Effector memory CD4-positive, alpha-beta T cell (primary cell): Measurements from ENCODE around the gene HPX.

Experiments
- DNase-seq, 3 donors: peaks; one replicate each; pipeline ENCODE4 v3.0.0-alpha.2; 2020
- H3K27ac ChIP-seq: 2 replicates; pipeline ENCODE4 v1.7.0; 2013; ENCODE audit warnings: mild to moderate bottlenecking, low read length, moderate library complexity; ENCODE audit not compliant: insufficient read depth, poor library complexity, severe bottlenecking
- H3K27me3 ChIP-seq: replicated peaks from 2 replicates; pipeline ENCODE4 v1.7.0; 2013; ENCODE audit warnings: mild to moderate bottlenecking, low read length; ENCODE audit not compliant: insufficient read depth, control insufficient read depth, poor library complexity, severe bottlenecking
- H3K36me3 ChIP-seq: 2 replicates; pipeline ENCODE4 v1.7.0; 2013; ENCODE audit warnings: mild to moderate bottlenecking, low read length, moderate library complexity; ENCODE audit not compliant: control insufficient read depth, insufficient read depth
- H3K4me1 ChIP-seq: 2 replicates; pipeline ENCODE4 v1.7.0; 2013; ENCODE audit warnings: low read length, mild to moderate bottlenecking; ENCODE audit not compliant: control insufficient read depth, insufficient read depth, poor library complexity, severe bottlenecking
- H3K4me3 ChIP-seq: 2 replicates; pipeline ENCODE4 v1.7.0; 2013; ENCODE audit warnings: low read length, low read depth, mild to moderate bottlenecking; ENCODE audit not compliant: insufficient read depth, poor library complexity, severe bottlenecking
- H3K9me3 ChIP-seq: 2 replicates; pipeline ENCODE4 v1.7.0; 2013; ENCODE audit warnings: mild to moderate bottlenecking, low read length, moderate library complexity; ENCODE audit not compliant: control insufficient read depth
- total RNA-seq, 3 donors: gene quantifications; one replicate each; lab custom pipeline; 2026; lab: John Stamatoyannopoulos, UW

The HPX gene
- total RNA-seq, result 0.17 to 0.77 (median 0.44) reads per million in 3 donors

GRCh38 chr11:6440906-6441358 is at the start of gene HPX:
TSS of gene HPX (minus strand) at chr11:6440987. CDS start at chr11:6440963, 24 bp downstream.
- no peak within 1 kb of the TSS for H3K27ac ChIP-seq
- DNase-seq, result no peak
- H3K9me3 ChIP-seq, result no peaks in the 10 kb centered on the region
- peaks cover 16% of the 10 kb centered on the region for H3K4me1 ChIP-seq
- H3K27me3 ChIP-seq, result no peaks in the 10 kb centered on the region
- no peak within 1 kb of the TSS for H3K4me3 ChIP-seq
- no peaks in the 10 kb centered on the region for H3K36me3 ChIP-seq

DNA sequence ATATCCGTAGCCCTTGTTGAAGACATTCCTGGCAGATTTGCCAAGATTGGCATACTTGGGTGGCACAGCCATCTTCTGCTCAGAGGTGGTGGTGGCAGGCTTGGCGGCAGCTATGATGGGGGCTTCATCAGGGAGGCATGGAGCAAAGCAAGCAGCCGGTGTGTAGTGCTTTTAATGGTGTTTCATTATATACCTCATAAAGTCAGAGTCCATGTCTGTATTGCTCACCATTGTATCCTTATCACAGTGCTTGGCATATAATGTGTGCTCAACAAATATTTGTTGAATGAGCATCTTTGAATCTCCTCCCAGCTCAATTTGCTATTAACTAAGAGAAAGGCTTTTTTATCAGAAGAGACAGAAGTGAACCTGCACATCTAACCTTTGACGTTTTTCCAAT is 48.5 kb upstream of the HPX start:
- DNase-seq, result no peak
- Histone ChIP-seq H3K4me3 (no peak overlapping the region), H3K36me3 (peaks cover 29% of the 10 kb centered on the region), H3K9me3 (no peaks in the 10 kb centered on the region), H3K27ac (no peak overlapping the region), H3K27me3 (no peaks in the 10 kb centered on the region), H3K4me1 (no peaks in the 10 kb centered on the region)

- Histone ChIP-seq H3K27me3 (no peaks in the 10 kb centered on the region), H3K36me3 (peaks cover 29% of the 10 kb centered on the region), H3K9me3 (no peaks in the 10 kb centered on the region), H3K4me1 (no peaks in the 10 kb centered on the region), H3K4me3 (no peak overlapping the region), H3K27ac (no peak overlapping the region)
- no peak for DNase-seq
These were observed 48.0 kb upstream of the HPX start for GRCh38 chr11:6488821-6489220.

DNA sequence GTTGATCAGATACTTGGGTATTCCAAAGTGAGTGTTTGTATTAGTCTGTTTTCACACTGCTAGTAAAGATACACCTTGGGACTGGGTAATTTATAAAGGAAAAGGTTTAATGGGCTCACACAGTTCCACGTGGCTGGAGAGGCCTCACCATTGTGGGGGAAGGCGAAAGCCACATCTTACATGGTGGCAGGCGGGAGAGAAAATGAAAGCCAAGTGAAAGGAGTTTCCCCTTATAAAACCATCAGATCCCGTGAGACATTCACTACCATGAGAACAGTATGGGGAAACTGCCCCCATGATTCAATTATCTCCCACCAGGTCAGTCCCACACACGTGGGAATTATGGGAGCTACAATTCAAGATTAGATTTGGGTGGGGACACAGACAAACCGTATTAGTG is 47.6 kb upstream of the HPX start:
- no peak overlapping the region for H3K4me3 ChIP-seq
- H3K9me3 ChIP-seq, result no peaks in the 10 kb centered on the region
- no peaks in the 10 kb centered on the region for H3K27me3 ChIP-seq
- H3K4me1 ChIP-seq, result no peaks in the 10 kb centered on the region
- H3K36me3 ChIP-seq, result peaks cover 29% of the 10 kb centered on the region
- no peak overlapping the region for H3K27ac ChIP-seq
- no peak for DNase-seq

- Histone ChIP-seq H3K4me3 (no peak overlapping the region), H3K9me3 (no peaks in the 10 kb centered on the region), H3K27me3 (no peaks in the 10 kb centered on the region), H3K36me3 (peaks cover 35% of the 10 kb centered on the region), H3K27ac (peak overlapping the region; percentile 26), H3K4me1 (peaks cover 9% of the 10 kb centered on the region)
- DNase-seq, result no peak
These were observed 46.2 kb upstream of the HPX start for GRCh38 chr11:6486938-6487337.

GRCh38 chr11:6486256-6486655 is 45.5 kb upstream of the HPX start:
- Histone ChIP-seq H3K36me3 (peaks cover 35% of the 10 kb centered on the region), H3K9me3 (no peaks in the 10 kb centered on the region), H3K27me3 (no peaks in the 10 kb centered on the region), H3K4me3 (no peak overlapping the region), H3K27ac (peak overlapping the region; percentile 26), H3K4me1 (peaks cover 13% of the 10 kb centered on the region)
- DNase-seq, result no peak

GRCh38 chr11:6485661-6486060 is 44.9 kb upstream of the HPX start:
- H3K4me3 ChIP-seq, result no peak overlapping the region
- no peaks in the 10 kb centered on the region for H3K9me3 ChIP-seq
- H3K4me1 ChIP-seq, result peaks cover 16% of the 10 kb centered on the region
- no peak for DNase-seq
- H3K27ac ChIP-seq, result no peak overlapping the region
- peaks cover 35% of the 10 kb centered on the region for H3K36me3 ChIP-seq
- H3K27me3 ChIP-seq, result no peaks in the 10 kb centered on the region

GRCh38 chr11:6483015-6483414 is 42.2 kb upstream of the HPX start:
- DNase-seq, result no peak
- peaks cover 21% of the 10 kb centered on the region for H3K4me1 ChIP-seq
- peak overlapping the region; percentile 24 for H3K27ac ChIP-seq
- H3K9me3 ChIP-seq, result no peaks in the 10 kb centered on the region
- peaks cover 33% of the 10 kb centered on the region for H3K36me3 ChIP-seq
- no peaks in the 10 kb centered on the region for H3K27me3 ChIP-seq
- H3K4me3 ChIP-seq, result no peak overlapping the region

DNA sequence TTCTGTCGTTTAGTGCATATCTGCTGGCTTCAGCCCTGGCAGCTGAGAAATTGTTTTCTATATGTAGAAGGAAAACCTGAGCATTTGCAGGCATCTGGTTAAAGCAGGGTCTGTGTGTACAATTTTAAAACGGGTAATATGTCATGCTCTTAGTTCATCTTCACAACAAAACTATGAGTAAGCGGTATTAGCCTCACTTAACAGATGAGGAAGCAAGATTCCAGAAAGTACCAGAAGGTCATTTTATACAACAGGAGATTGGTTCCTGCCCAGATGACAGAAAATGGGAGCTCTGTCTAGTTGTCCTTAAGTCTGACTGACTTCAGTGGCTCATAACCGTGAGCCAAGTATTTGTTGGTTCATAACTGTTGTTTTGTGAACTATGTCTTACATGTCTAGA is 41.7 kb upstream of the HPX start:
- no peak for DNase-seq
- Histone ChIP-seq H3K27me3 (no peaks in the 10 kb centered on the region), H3K36me3 (peaks cover 38% of the 10 kb centered on the region), H3K27ac (peak overlapping the region; percentile 88), H3K4me1 (peaks cover 21% of the 10 kb centered on the region), H3K9me3 (no peaks in the 10 kb centered on the region), H3K4me3 (peak overlapping the region; percentile 74)

DNA sequence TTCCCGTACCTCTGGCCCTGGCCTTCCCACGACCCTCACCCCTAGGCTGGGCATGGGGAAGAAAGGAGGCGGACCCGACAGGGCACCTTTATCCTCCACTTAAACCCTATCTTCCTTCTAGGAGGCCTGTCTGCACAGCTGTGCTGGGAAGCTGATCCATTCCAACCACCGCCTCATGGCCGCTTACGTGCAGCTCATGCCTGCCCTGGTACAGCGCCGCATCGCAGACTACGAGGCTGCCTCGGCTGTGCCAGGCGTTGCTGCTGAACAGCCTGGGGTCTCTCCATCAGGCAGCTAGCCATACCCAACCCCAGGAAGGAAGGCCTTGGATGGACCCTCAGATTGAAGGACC is 41.1 kb upstream of the HPX start:
- Histone ChIP-seq H3K27ac (peak overlapping the region; percentile 88), H3K4me1 (peaks cover 21% of the 10 kb centered on the region), H3K9me3 (no peaks in the 10 kb centered on the region), H3K4me3 (peak overlapping the region; percentile 74), H3K27me3 (no peaks in the 10 kb centered on the region), H3K36me3 (peaks cover 40% of the 10 kb centered on the region)
- no peak for DNase-seq
